Measurements from ENCODE around the gene SARS1. TPM values are rescaled to one million over a fixed set of nuclear protein-coding genes. Genes with fewer than 3 reads are reported as not detected.

The SARS1 gene
- total and polyA plus RNA-seq, 2 of the 13 experiments (the other 11 are each of a cell fraction or from before 2014, with no cell fraction given), result 103 to 134 TPM

DNA sequence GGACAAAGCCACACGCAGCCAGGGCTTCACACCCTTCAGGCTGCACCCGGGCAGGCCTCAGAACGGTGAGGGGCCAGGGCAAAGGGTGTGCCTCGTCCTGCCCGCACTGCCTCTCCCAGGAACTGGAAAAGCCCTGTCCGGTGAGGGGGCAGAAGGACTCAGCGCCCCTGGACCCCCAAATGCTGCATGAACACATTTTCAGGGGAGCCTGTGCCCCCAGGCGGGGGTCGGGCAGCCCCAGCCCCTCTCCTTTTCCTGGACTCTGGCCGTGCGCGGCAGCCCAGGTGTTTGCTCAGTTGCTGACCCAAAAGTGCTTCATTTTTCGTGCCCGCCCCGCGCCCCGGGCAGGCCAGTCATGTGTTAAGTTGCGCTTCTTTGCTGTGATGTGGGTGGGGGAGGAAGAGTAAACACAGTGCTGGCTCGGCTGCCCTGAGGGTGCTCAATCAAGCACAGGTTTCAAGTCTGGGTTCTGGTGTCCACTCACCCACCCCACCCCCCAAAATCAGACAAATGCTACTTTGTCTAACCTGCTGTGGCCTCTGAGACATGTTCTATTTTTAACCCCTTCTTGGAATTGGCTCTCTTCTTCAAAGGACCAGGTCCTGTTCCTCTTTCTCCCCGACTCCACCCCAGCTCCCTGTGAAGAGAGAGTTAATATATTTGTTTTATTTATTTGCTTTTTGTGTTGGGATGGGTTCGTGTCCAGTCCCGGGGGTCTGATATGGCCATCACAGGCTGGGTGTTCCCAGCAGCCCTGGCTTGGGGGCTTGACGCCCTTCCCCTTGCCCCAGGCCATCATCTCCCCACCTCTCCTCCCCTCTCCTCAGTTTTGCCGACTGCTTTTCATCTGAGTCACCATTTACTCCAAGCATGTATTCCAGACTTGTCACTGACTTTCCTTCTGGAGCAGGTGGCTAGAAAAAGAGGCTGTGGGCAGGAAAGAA, 61.1 kb downstream of the SARS1 start (continued):
- TF ChIP-seq AHDC1 (CRISPR knock-in tag; IDR thresholded peaks at IDR 0.05; ENCODE audit: borderline replicate concordance), result no peak
- TF ChIP-seq HNRNPLL (IDR thresholded peaks at IDR 0.05; ENCODE audit: low read depth, low read length, poor library complexity, severe bottlenecking), result peak; percentile 75
- no peak for TF ChIP-seq POGZ (CRISPR knock-in tag; IDR thresholded peaks at IDR 0.05)
- TF ChIP-seq KLF16 (CRISPR knock-in tag; IDR thresholded peaks at IDR 0.05), result no peak
- no peak for TF ChIP-seq ZBTB42 (CRISPR knock-in tag; IDR thresholded peaks at IDR 0.05)
- TF ChIP-seq PRPF4 (IDR thresholded peaks at IDR 0.05; ENCODE audit: low read depth, low read length, poor library complexity, severe bottlenecking), result no peak
- TF ChIP-seq REL (CRISPR knock-in tag; conservative IDR thresholded peaks at IDR 0.05), result no peak
- TF ChIP-seq, protein P1, sequence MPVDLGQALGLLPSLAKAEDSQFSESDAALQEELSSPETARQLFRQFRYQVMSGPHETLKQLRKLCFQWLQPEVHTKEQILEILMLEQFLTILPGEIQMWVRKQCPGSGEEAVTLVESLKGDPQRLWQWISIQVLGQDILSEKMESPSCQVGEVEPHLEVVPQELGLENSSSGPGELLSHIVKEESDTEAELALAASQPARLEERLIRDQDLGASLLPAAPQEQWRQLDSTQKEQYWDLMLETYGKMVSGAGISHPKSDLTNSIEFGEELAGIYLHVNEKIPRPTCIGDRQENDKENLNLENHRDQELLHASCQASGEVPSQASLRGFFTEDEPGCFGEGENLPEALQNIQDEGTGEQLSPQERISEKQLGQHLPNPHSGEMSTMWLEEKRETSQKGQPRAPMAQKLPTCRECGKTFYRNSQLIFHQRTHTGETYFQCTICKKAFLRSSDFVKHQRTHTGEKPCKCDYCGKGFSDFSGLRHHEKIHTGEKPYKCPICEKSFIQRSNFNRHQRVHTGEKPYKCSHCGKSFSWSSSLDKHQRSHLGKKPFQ (CRISPR knock-in tag; IDR thresholded peaks at IDR 0.05; ENCODE audit: insufficient replicate concordance), result no peak
- TF ChIP-seq ZNF530 (CRISPR knock-in tag; IDR thresholded peaks at IDR 0.05; ENCODE audit: low read depth), result no peak
- no peak for TF ChIP-seq ZNF572 (CRISPR knock-in tag; IDR thresholded peaks at IDR 0.05)
- TF ChIP-seq, protein P2, sequence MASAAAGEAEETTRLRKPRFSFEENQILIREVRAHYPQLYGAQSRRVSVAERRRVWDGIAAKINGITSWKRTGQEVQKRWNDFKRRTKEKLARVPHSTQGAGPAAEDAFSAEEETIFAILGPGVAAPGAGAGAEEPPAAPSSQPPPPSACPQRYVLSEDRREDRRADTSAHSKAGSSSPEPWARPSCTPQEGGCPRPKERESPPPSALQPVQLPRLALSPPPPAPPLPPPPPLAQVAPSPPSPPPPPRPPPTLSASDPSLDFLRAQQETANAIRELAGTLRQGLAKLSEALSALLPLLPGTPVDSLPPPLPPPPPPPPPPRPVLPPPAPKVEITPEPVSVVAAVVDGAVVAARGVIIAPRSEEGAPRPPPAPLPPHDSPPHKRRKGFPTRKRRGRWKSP (CRISPR knock-in tag; IDR thresholded peaks at IDR 0.05), result peak; percentile 71; the same call in 1 of the 2 replicates
- TF ChIP-seq ZNF790 (CRISPR knock-in tag; IDR thresholded peaks at IDR 0.05; ENCODE audit: borderline replicate concordance), result no peak
- TF ChIP-seq RXRB (CRISPR knock-in tag; IDR thresholded peaks at IDR 0.05; ENCODE audit: borderline replicate concordance), result peak; percentile 59; the same call in 1 of the 2 replicates
- no peak for TF ChIP-seq MXD3 (CRISPR knock-in tag; IDR thresholded peaks at IDR 0.05)
- TF ChIP-seq SIN3A (IDR thresholded peaks at IDR 0.05; ENCODE audit: borderline replicate concordance, low read depth, low read length), result no peak; the same call in 1 of the 2 replicates
- TF ChIP-seq SP4 (CRISPR knock-in tag; IDR thresholded peaks at IDR 0.05), result no peak
- peak; percentile 91 for TF ChIP-seq FOXA3 (CRISPR knock-in tag; IDR thresholded peaks at IDR 0.05)
- TF ChIP-seq CREBL2 (CRISPR knock-in tag; IDR thresholded peaks at IDR 0.05; ENCODE audit: borderline replicate concordance), result no peak

Data from HepG2 (cell line).